Measurements from ENCODE around the gene GOSR1. TPM values are rescaled to one million over a fixed set of nuclear protein-coding genes. Genes with fewer than 3 reads are reported as not detected.

Gene GOSR1
- total RNA-seq, 1 experiment from 2014 or later: 58.1 TPM

DNA sequence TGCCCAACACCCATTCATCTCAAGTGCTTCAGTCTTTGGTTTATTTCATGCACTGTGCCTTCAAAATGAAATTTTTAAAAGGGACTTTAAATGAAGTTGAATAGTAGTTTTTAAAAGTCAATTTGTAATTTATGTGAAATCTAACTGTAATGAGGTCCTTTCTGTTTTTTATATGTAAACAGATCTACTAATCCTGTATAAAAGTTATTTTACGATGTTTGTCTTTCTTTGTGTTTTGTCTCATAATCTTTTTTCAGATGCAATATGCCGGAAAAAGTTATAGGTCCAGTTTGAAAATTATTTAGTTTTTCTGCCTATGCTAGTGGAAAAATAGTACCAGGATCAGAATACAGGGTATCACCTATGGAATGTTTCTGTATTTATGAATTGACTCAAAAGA is 8.7 kb upstream of the GOSR1 start:
- Histone ChIP-seq H2BK15ac (ENCODE audit: low read depth, low read length) (no peak overlapping the region), H3K9me3 (ENCODE audit: control insufficient read depth, low read depth, low read length) (no peaks in the 10 kb centered on the region), H2BK5ac (ENCODE audit: insufficient read length, low read length) (no peak overlapping the region), H4K91ac (ENCODE audit: insufficient read length, low read depth, low read length) (no peak overlapping the region), H2AK5ac (ENCODE audit: insufficient read length, low read length) (no peak overlapping the region), H3K56ac (ENCODE audit: insufficient read length, low read depth, low read length) (no peak overlapping the region), H3K4ac (ENCODE audit: low read depth, low read length) (no peak overlapping the region), H3K14ac (ENCODE audit: insufficient read depth, low read length) (no peak overlapping the region), H2BK120ac (ENCODE audit: low read depth, low read length, poor library complexity, severe bottlenecking) (no peak overlapping the region), H3K18ac (ENCODE audit: insufficient read length, low read depth, low read length) (no peak overlapping the region), H4K5ac (ENCODE audit: insufficient read length, low read depth, low read length) (no peak overlapping the region), H4K8ac (replicated peaks; ENCODE audit: insufficient read length, low read depth, low read length) (no peak overlapping the region), H4K20me1 (ENCODE audit: control insufficient read depth, insufficient read depth, insufficient read length) (no peaks in the 10 kb centered on the region), H3K79me2 (ENCODE audit: insufficient read depth, low read length) (no peaks in the 10 kb centered on the region), H3K27me3 (ENCODE audit: insufficient read depth, low read length) (no peaks in the 10 kb centered on the region), H3K23ac (ENCODE audit: insufficient read length, low read depth, low read length) (no peak overlapping the region), H3K23me2 (ENCODE audit: insufficient read length, low read depth, low read length, poor library complexity, severe bottlenecking) (no peaks in the 10 kb centered on the region), H3K9ac (ENCODE audit: extremely low read depth, insufficient read length, low read length) (no peak overlapping the region), H2AFZ (ENCODE audit: low read length) (no peak overlapping the region), H3K27ac (ENCODE audit: insufficient read length, low read depth, low read length) (no peak overlapping the region), H2BK12ac (ENCODE audit: insufficient read length, low read depth, low read length) (no peak overlapping the region), H3K79me1 (ENCODE audit: insufficient read depth, low read depth, low read length, poor library complexity, severe bottlenecking) (no peaks in the 10 kb centered on the region), H3K4me1 (ENCODE audit: insufficient read depth, low read length) (no peaks in the 10 kb centered on the region), H3T11ph (ENCODE audit: low read length) (no peak overlapping the region), H3K4me2 (ENCODE audit: insufficient read depth, insufficient read length, low read length) (no peak overlapping the region), H2BK20ac (ENCODE audit: low read depth, low read length, poor library complexity, severe bottlenecking) (no peak overlapping the region)
- TF ChIP-seq CTCF (conservative IDR thresholded peaks at IDR 0.05): no peak
- Mint-ChIP-seq H3K4me3 (no peak overlapping the region), H3K4me1 (no peaks in the 10 kb centered on the region), H3K27ac (no peak overlapping the region), H3K27me3 (ENCODE audit: low read depth) (no peaks in the 10 kb centered on the region), H3K36me3 (ENCODE audit: insufficient read depth in 1 of 3, low read depth in 3 of 3) (peaks cover 0 to 5% (median 4%) of the 10 kb centered on the region in 3 experiments; a peak in 4 of 7 replicates), H3K9me3 (no peaks in the 10 kb centered on the region)
- WGBS (ENCODE audit: extremely low coverage, insufficient read length, low lambda C conversion rate): no CpG with 5 or more reads among the region's 2 CpGs
- DNase-seq: no peak
